GM12864 (cell line): ENCODE results near the gene NUP85.
"Not testable (repeated sequence)": the region's sequence is repeated elsewhere in the genome, so short reads cannot be mapped to it uniquely, and the experiment has no call there.

ENCODE experiments used
- DNase-seq: peaks from one replicate; pipeline ENCODE4 v3.0.0-alpha.2; 2011; ENCODE audit warnings: low read depth
- H3K4me3 ChIP-seq: 2 replicates; pipeline ENCODE4 v1.5.1; 2011; ENCODE audit warnings: mild to moderate bottlenecking, low read depth, low read length, control low read depth
- CTCF ChIP-seq: IDR thresholded peaks from 2 replicates; pipeline ENCODE4 v1.5.1; 2011; ENCODE audit warnings: low read depth, mild to moderate bottlenecking, moderate library complexity, low read length, control low read depth, inconsistent platforms; ENCODE audit errors: missing control alignments

NUP85 gene

GRCh38 chr17:75183999-75184884, 21.2 kb upstream of the NUP85 start:
- H3K4me3 ChIP-seq: no peak overlapping the region
- DNase-seq: no peak
- TF ChIP-seq CTCF: no peak

GRCh38 chr17:75188614-75189013, 16.9 kb upstream of the NUP85 start:
- no peak for TF ChIP-seq CTCF
- no peak for DNase-seq
- H3K4me3 ChIP-seq: no peak overlapping the region

GRCh38 chr17:75191584-75191983, 13.9 kb upstream of the NUP85 start:
- DNase-seq: no peak
- no peak overlapping the region for H3K4me3 ChIP-seq
- TF ChIP-seq CTCF: no peak

- DNase-seq: no peak
- H3K4me3 ChIP-seq: no peak overlapping the region
- no peak for TF ChIP-seq CTCF
Observed at GRCh38 chr17:75194879-75195278, 10.6 kb upstream of the NUP85 start.

- DNase-seq: no peak
- no peak overlapping the region for H3K4me3 ChIP-seq
- no peak for TF ChIP-seq CTCF
Observed at GRCh38 chr17:75199886-75200618, 5.4 kb upstream of the NUP85 start.

GRCh38 chr17:75205793-75206163, 299 bp downstream of the NUP85 start:
- no peak for DNase-seq
- peak; percentile 27 for TF ChIP-seq CTCF
- H3K4me3 ChIP-seq: peak overlapping the region; percentile 59

GRCh38 chr17:75207050-75207407, 1.6 kb downstream of the NUP85 start:
- DNase-seq: not testable (repeated sequence)
- peak overlapping the region; percentile 59; the same call in 1 of the 2 replicates for H3K4me3 ChIP-seq
